Parathyroid adenoma (tissue), 2 donors: ENCODE results near the gene TMEM200A.

ENCODE experiments used
- H2AFZ ChIP-seq: fragments of 300-600 bp; sonication (generic); one replicate; pipeline ENCODE4 v1.7.0; 2017; ENCODE audit warnings: antibody characterized with exemption, mild to moderate bottlenecking
- H3K27ac ChIP-seq: fragments of 300-600 bp; sonication (generic); one replicate; pipeline ENCODE4 v1.7.0; 2017
- H3K27me3 ChIP-seq: fragments of 300-600 bp; sonication (generic); one replicate; pipeline ENCODE4 v1.7.0; 2017; ENCODE audit warnings: low read length; ENCODE audit not compliant: control insufficient read depth, insufficient read depth
- H3K36me3 ChIP-seq: fragments of 300-600 bp; sonication (generic); one replicate; pipeline ENCODE4 v1.7.0; 2017; ENCODE audit warnings: low read length; ENCODE audit not compliant: control insufficient read depth, insufficient read depth
- H3K4me1 ChIP-seq: fragments of 300-600 bp; sonication (generic); one replicate; pipeline ENCODE4 v1.7.0; 2017; ENCODE audit warnings: control low read depth
- H3K4me2 ChIP-seq: fragments of 300-600 bp; sonication (generic); one replicate; pipeline ENCODE4 v1.7.0; 2017; ENCODE audit warnings: low read length
- H3K4me3 ChIP-seq: fragments of 300-600 bp; sonication (generic); one replicate; pipeline ENCODE4 v1.7.0; 2017; ENCODE audit warnings: low read depth, low read length
- H3K79me2 ChIP-seq: fragments of 300-600 bp; sonication (generic); one replicate; pipeline ENCODE4 v1.7.0; 2017; ENCODE audit warnings: control low read depth
- H3K9ac ChIP-seq: fragments of 300-600 bp; sonication (generic); one replicate; pipeline ENCODE4 v1.7.0; 2017; ENCODE audit warnings: mild to moderate bottlenecking
- H3K9me3 ChIP-seq: fragments of 300-600 bp; sonication (generic); one replicate; pipeline ENCODE4 v1.7.0; 2017; ENCODE audit warnings: low read length; ENCODE audit not compliant: control insufficient read depth
- TF ChIP-seq, protein P1 (sequence below): fragments of 300-600 bp; sonication (generic); IDR thresholded peaks from one replicate; pipeline ENCODE4 v1.7.0; 2017; ENCODE audit warnings: antibody characterized with exemption, mild to moderate bottlenecking
- donor health status: primary hyperparathyroidism.

The TMEM200A gene

GRCh38 chr6:130371921-130372420 is 6.2 kb downstream of the TMEM200A start:
- Histone ChIP-seq H3K4me2 (no peak overlapping the region), H3K27me3 (peaks cover 4% of the 10 kb centered on the region), H2AFZ (no peak overlapping the region), H3K4me3 (no peak overlapping the region), H3K9me3 (no peaks in the 10 kb centered on the region), H3K36me3 (peaks cover 2% of the 10 kb centered on the region), H3K4me1 (no peaks in the 10 kb centered on the region), H3K79me2 (no peaks in the 10 kb centered on the region), H3K9ac (no peak overlapping the region), H3K27ac (no peak overlapping the region)
- TF ChIP-seq, protein P1, sequence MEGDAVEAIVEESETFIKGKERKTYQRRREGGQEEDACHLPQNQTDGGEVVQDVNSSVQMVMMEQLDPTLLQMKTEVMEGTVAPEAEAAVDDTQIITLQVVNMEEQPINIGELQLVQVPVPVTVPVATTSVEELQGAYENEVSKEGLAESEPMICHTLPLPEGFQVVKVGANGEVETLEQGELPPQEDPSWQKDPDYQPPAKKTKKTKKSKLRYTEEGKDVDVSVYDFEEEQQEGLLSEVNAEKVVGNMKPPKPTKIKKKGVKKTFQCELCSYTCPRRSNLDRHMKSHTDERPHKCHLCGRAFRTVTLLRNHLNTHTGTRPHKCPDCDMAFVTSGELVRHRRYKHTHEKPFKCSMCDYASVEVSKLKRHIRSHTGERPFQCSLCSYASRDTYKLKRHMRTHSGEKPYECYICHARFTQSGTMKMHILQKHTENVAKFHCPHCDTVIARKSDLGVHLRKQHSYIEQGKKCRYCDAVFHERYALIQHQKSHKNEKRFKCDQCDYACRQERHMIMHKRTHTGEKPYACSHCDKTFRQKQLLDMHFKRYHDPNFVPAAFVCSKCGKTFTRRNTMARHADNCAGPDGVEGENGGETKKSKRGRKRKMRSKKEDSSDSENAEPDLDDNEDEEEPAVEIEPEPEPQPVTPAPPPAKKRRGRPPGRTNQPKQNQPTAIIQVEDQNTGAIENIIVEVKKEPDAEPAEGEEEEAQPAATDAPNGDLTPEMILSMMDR: no peak

- no peaks in the 10 kb centered on the region for H3K79me2 ChIP-seq
- no peaks in the 10 kb centered on the region for H3K4me1 ChIP-seq
- no peaks in the 10 kb centered on the region for H3K9me3 ChIP-seq
- H3K4me2 ChIP-seq: no peak overlapping the region
- TF ChIP-seq, protein P1: no peak
- H3K36me3 ChIP-seq: no peaks in the 10 kb centered on the region
- no peak overlapping the region for H2AFZ ChIP-seq
- no peak overlapping the region for H3K4me3 ChIP-seq
- no peak overlapping the region for H3K27ac ChIP-seq
- H3K9ac ChIP-seq: no peak overlapping the region
- H3K27me3 ChIP-seq: peaks cover 2% of the 10 kb centered on the region
Measured at GRCh38 chr6:130372786-130373185, 7.0 kb downstream of the TMEM200A start.

DNA sequence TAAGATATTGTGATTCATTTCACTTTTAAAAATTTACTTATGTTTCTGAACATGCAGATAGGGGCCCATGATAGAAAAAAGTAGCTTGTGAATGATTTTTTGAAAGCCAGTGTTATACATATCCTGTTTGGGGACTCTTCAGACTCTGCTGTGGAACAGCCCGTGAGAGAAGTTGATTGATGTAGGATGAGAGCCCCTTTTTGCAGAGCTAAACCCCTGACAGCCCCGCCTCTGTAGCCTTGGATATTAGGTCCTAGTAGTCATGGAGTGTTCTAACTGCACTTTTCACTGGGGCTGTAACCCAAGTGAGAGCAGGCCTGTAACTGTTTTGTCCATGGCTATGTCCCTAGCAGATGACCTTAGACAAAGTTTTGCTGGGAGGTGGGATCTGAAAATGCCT is 8.2 kb downstream of the TMEM200A start:
- H3K4me1 ChIP-seq: no peaks in the 10 kb centered on the region
- no peak overlapping the region for H3K4me3 ChIP-seq
- TF ChIP-seq, protein P1: no peak
- H3K9me3 ChIP-seq: no peaks in the 10 kb centered on the region
- no peak overlapping the region for H3K4me2 ChIP-seq
- H3K9ac ChIP-seq: no peak overlapping the region
- H3K27ac ChIP-seq: no peak overlapping the region
- no peaks in the 10 kb centered on the region for H3K79me2 ChIP-seq
- no peaks in the 10 kb centered on the region for H3K27me3 ChIP-seq
- H2AFZ ChIP-seq: no peak overlapping the region
- H3K36me3 ChIP-seq: no peaks in the 10 kb centered on the region

- Histone ChIP-seq H3K79me2 (no peaks in the 10 kb centered on the region), H3K27me3 (no peaks in the 10 kb centered on the region), H3K36me3 (no peaks in the 10 kb centered on the region), H3K4me3 (no peak overlapping the region), H3K4me2 (no peak overlapping the region), H3K9me3 (no peaks in the 10 kb centered on the region), H3K9ac (no peak overlapping the region), H3K27ac (no peak overlapping the region), H2AFZ (no peak overlapping the region), H3K4me1 (no peaks in the 10 kb centered on the region)
- TF ChIP-seq, protein P1: no peak
Measured at GRCh38 chr6:130376936-130377335, 11.1 kb downstream of the TMEM200A start.

DNA sequence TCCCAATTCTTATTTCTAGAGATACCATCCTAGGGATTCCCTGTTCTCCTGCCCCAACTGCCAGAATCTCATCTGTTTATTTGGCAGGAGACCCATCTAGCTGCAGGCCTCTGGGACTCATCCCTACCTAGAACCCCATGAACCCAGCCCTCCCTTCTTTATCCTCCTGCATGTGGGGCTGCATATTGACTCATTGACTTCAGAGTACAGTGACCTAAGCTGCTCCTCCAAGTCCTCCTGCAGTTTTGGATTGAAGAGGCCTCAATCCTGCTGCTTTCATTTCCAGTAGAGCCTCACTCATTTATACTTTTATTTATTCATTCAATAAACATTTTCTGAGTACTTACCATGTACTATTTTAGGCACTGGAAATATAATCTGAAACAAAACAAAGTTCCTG is 11.6 kb downstream of the TMEM200A start:
- TF ChIP-seq, protein P1: no peak
- Histone ChIP-seq H3K79me2 (no peaks in the 10 kb centered on the region), H3K36me3 (no peaks in the 10 kb centered on the region), H2AFZ (no peak overlapping the region), H3K27me3 (no peaks in the 10 kb centered on the region), H3K4me3 (no peak overlapping the region), H3K27ac (no peak overlapping the region), H3K9ac (no peak overlapping the region), H3K9me3 (no peaks in the 10 kb centered on the region), H3K4me2 (no peak overlapping the region), H3K4me1 (no peaks in the 10 kb centered on the region)
